ENCODE data around the gene RFTN2. TPM values are rescaled to one million over a fixed set of nuclear protein-coding genes. Genes with fewer than 3 reads are reported as not detected.
A peak's percentile ranks its signal among the peaks of the same experiment; 100 is the strongest.

RFTN2 gene
- total and polyA plus RNA-seq, 12 donors = 1.2 to 15.8 (median 9.3) TPM

- intact Hi-C loops (cut with DNase I) = no loop called here
- 89 to 96% (median 91%) methylated on average over 3 of the region's 3 CpGs for WGBS, 4 donors
Measured at GRCh38 chr2:197543206-197543605, 132.2 kb downstream of the RFTN2 start.

DNA sequence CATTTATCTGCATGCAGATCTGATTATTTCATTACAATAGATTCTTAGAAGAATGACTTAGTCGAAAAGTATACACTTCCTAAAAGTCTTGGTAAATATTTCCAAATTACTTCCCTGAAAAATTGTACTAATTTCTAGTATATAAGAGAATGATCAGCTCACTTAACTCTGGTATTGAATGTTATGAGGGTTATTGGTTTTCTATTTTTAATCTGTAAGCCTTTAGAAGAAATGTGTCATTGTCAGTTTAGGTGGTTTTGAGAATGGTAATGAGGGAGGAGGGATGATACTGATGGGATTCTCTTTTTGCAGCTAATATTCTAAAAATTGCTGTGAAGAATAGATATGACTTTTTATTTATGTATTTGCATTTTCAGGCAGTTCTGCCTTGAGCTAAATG lies 135.7 kb downstream of the RFTN2 start:
- TF ChIP-seq CTCF (IDR thresholded peaks at IDR 0.05) (no peak), POLR2A (IDR thresholded peaks at IDR 0.05) (no peak)
- Histone ChIP-seq H3K27me3 (no peaks in the 10 kb centered on the region), H3K36me3 (replicated peaks in 1 of 2) (peaks cover 0 to 42% of the 10 kb centered on the region in 2 donors), H3K9me3 (replicated peaks in 1 of 3) (no peaks in the 10 kb centered on the region), H3K4me1 (replicated peaks in 1 of 2) (peaks cover 13 to 33% of the 10 kb centered on the region in 2 donors), H3K27ac (peak overlapping the region in 2 of 5 donors; percentile 2 to 29), H3K4me3 (no peak overlapping the region)
- DNase-seq = no peak
- intact Hi-C loops (cut with DNase I) = no loop called here
- 75 to 88% (median 80%) methylated on average over 1 of the region's 1 CpG for WGBS, 4 donors

More at GRCh38 chr2:197543206-197543605, 132.2 kb downstream of the RFTN2 start:
- Histone ChIP-seq H3K27ac (no peak overlapping the region), H3K9me3 (replicated peaks in 1 of 3) (no peaks in the 10 kb centered on the region), H3K36me3 (replicated peaks in 1 of 2) (peaks cover 0 to 29% of the 10 kb centered on the region in 2 donors), H3K4me1 (replicated peaks in 1 of 2) (peaks cover 13 to 25% of the 10 kb centered on the region in 2 donors), H3K27me3 (no peaks in the 10 kb centered on the region), H3K4me3 (no peak overlapping the region)
- TF ChIP-seq CTCF (IDR thresholded peaks at IDR 0.05) (no peak), POLR2A (IDR thresholded peaks at IDR 0.05) (no peak)
- DNase-seq = no peak

DNA sequence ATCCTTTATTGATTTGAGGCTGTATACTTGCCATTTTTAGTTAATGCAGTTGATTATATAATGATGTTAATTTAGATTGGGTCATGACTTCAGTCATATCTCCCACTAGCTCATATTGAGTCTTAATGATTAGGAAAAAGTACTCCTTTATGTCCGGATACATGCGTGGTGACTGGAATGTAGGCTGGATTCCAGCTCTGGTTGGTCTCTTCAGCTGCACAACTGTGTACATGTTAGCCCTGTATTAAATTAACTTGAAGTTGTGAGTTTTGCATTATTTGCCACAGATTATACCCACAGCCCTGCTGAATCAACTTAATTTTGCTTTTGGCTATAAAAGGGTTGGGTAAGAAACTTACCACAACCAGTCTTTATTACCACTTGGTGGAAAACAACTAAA lies 137.0 kb downstream of the RFTN2 start:
- peaks cover 0 to 33% of the 10 kb centered on the region in 2 donors for H3K36me3 ChIP-seq (replicated peaks in 1 of 2)
- intact Hi-C loops (cut with DNase I) = no loop called here
- no peaks in the 10 kb centered on the region for H3K9me3 ChIP-seq (replicated peaks in 1 of 3)
- H3K4me1 ChIP-seq (replicated peaks in 1 of 2) = peaks cover 13 to 44% of the 10 kb centered on the region in 2 donors
- no peaks in the 10 kb centered on the region for H3K27me3 ChIP-seq
- 28 to 32% (median 31%) methylated on average over 2 of the region's 2 CpGs for WGBS, 4 donors
- no peak overlapping the region for H3K4me3 ChIP-seq
- no peak for DNase-seq
- peak overlapping the region in 3 of 5 donors; percentile 7 to 31 (median 24) for H3K27ac ChIP-seq
- TF ChIP-seq CTCF (IDR thresholded peaks at IDR 0.05) (no peak), POLR2A (IDR thresholded peaks at IDR 0.05) (no peak)

Small RNA genes lying within 50 kb of the gene (small RNA-seq; reads per million reads assigned to genes)
- gene AC020550.1 = 0 reads per million in 2 donors

Other genes starting within 250 kb of the RFTN2 start
- 100 to 1,000 TPM in 8 of 9 donors, 10 to 100 TPM in 1; 91.1 to 507 (median 258) TPM for gene SF3B1, start 240.6 kb downstream of the RFTN2 start, total RNA-seq
- 100 to 1,000 TPM; 248 to 564 (median 548) TPM for gene SF3B1, start 240.6 kb downstream of the RFTN2 start, polyA plus RNA-seq
- gene COQ10B, start 222.0 kb downstream of the RFTN2 start, total RNA-seq = 10 to 100 TPM; 31.4 to 63.5 (median 39.7) TPM
- 10 to 100 TPM; 22.3 to 58.8 (median 27.4) TPM for gene COQ10B, start 222.0 kb downstream of the RFTN2 start, polyA plus RNA-seq
- gene HSPD1, start 175.7 kb downstream of the RFTN2 start, total RNA-seq = 1,000 to 10,000 TPM in 3 of 9 donors, 100 to 1,000 TPM in 6; 221 to 3,318 (median 577) TPM
- gene HSPD1, start 175.7 kb downstream of the RFTN2 start, polyA plus RNA-seq = 1,000 to 10,000 TPM in 1 of 3 donors, 100 to 1,000 TPM in 2; 220 to 7,464 (median 448) TPM
- gene HSPE1, start 175.2 kb downstream of the RFTN2 start, total RNA-seq = 1,000 to 10,000 TPM in 2 of 9 donors, 100 to 1,000 TPM in 7; 113 to 1,567 (median 190) TPM
- gene HSPE1, start 175.2 kb downstream of the RFTN2 start, polyA plus RNA-seq = 1,000 to 10,000 TPM in 2 of 3 donors, 100 to 1,000 TPM in 1; 396 to 4,257 (median 1,108) TPM
- 100 to 1,000 TPM in 2 of 9 donors, 10 to 100 TPM in 7; 18.2 to 592 (median 38.4) TPM for gene MOB4, start 159.5 kb downstream of the RFTN2 start, total RNA-seq
- gene MOB4, start 159.5 kb downstream of the RFTN2 start, polyA plus RNA-seq = 100 to 1,000 TPM in 1 of 3 donors, 10 to 100 TPM in 2; 26.9 to 117 (median 58.1) TPM
- 10 to 100 TPM in 5 of 9 donors, 1 to 10 TPM in 4; 7.0 to 24.9 (median 11.2) TPM for gene MARS2, start 29.8 kb upstream of the RFTN2 start, total RNA-seq
- gene MARS2, start 29.8 kb upstream of the RFTN2 start, polyA plus RNA-seq = 10 to 100 TPM in 1 of 3 donors, 1 to 10 TPM in 2; 1.1 to 14.8 (median 2.0) TPM
- gene BOLL, start 109.7 kb upstream of the RFTN2 start, total RNA-seq = not detected
- gene BOLL, start 109.7 kb upstream of the RFTN2 start, polyA plus RNA-seq = not detected
- 10 to 100 TPM in 3 of 9 donors, 1 to 10 TPM in 6; 3.3 to 24.0 (median 6.4) TPM for gene PLCL1, start 129.0 kb upstream of the RFTN2 start, total RNA-seq
- 1 to 10 TPM; 1.6 to 3.1 (median 2.8) TPM for gene PLCL1, start 129.0 kb upstream of the RFTN2 start, polyA plus RNA-seq